NCI-H748 (cell line): ENCODE results near the gene LSM7.

Experiments
- DNase-seq: peaks from one replicate; lab custom pipeline; 2025; ENCODE audit not compliant: unreplicated experiment; lab: John Stamatoyannopoulos, UW

The LSM7 gene

GRCh38 chr19:2325281-2326046, 2.9 kb downstream of the LSM7 start:
- DNase-seq: no peak

DNA sequence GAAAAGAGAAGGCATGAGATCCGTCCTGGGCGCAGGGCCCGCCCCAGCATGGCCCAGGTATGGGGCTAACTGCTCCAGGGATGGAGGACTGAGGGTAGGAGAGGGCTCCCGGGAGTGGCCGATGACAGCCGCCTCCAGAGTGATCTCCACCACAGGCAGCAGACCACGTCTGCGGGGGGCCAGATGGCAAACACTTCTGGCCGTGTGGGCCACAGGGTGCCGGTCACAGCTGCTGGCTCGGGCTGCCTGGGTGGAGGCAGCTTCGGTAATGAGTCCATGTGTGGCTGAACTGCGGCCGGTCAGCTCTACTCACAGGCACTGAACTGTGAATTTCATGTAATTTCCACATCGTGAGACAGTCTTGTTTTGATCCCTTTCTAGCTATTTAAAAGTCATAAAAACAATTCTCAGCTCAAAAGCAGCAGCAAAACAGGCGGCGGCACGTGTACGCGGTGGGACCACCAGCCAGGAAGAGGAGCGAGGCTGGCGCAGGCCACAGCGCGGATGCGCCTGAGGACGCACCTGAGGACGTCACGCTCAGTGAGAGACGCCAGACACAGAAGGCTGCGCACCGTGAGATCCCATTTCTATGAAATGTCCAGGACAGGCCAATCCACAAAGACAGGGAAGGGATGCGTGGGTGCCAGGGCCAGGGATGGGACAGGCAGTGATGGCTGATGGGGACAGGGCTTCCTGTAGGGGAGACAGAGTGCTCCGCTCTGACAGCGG, 4.0 kb downstream of the LSM7 start:
- DNase-seq: no peak

DNA sequence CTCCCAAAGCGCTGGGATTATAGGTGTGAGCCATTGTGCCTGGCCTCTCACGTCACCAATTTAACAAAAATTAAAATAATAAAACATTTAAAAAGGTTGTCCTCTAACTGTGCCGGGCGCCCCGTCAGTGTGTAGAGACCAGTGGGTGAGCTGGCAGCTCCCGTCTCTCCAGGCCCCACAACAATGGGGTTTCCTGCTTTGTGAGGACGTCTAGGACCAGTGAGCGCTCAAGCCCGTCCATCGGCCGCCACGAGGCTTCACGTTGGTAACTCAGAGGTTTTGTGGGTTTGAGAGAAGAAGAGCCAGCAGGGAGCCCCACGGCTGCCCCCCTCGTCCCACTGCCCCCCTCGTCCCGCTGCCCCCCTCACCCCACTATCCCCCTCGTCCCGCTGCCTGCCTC, 4.7 kb downstream of the LSM7 start:
- no peak for DNase-seq

GRCh38 chr19:2321565-2322283, 6.7 kb downstream of the LSM7 start:
- no peak for DNase-seq

GRCh38 chr19:2320939-2321338, 7.4 kb downstream of the LSM7 start:
- DNase-seq: no peak

DNA sequence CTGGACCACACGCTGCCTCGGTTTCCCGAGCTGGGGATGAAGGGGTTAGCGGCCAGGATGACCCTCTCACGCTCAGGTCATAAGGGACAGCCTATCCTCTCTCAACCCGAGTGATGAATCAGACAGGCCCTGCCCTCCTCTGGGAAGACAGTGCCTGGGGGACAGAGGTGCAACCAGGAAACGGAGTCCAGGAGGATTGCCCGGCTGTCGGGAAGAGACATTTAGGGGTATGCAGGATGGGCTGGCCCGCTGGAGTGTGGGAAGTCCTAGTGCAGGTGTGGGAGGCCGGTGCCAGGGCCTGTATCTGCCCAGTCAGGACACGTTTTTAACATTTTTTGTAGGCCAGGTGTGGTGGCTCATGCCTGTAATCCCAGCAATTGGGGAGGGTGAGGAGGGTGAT, 8.3 kb downstream of the LSM7 start:
- no peak for DNase-seq

GRCh38 chr19:2319551-2319950, 8.8 kb downstream of the LSM7 start:
- no peak for DNase-seq

DNA sequence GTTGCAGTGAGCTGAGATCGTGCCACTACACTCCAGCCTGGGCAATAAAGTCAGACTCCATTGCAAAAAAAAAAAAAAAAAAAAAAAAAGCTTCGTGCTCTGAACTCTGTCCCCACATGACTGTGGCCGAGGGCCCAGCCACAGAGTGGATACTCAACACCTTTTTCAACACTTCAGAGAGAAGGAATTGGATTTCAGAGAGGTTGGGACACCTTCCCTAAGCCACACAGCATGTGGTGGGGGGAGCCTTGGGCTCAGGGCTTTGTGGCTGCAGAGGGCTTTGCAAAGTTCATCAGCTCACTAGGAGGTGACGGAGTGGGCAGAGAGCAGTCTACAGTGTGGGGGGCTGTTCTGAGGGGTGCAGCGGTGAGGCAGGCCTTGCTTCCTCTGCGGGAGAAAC, 9.5 kb downstream of the LSM7 start:
- no peak for DNase-seq

DNA sequence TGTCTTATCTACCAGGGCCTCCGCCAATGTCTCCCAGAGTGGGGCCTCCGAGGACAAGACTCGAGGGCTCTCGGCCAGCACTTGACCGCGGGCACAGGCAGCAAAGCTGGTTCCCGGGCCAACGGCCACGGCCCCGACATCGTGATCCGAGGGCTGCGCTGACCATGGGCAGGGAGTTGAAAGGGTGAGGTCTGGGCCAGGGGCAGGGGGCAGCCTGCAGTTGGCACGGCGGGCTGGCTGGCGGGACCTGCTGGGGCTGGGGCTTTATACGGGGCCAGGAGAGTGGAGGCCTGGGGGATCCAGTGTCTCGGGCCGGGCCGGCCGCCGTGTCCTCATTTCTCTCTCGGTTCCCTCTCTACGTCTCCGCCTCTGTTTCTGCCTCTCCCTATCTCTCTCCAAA, 10.6 kb downstream of the LSM7 start:
- no peak for DNase-seq

DNA sequence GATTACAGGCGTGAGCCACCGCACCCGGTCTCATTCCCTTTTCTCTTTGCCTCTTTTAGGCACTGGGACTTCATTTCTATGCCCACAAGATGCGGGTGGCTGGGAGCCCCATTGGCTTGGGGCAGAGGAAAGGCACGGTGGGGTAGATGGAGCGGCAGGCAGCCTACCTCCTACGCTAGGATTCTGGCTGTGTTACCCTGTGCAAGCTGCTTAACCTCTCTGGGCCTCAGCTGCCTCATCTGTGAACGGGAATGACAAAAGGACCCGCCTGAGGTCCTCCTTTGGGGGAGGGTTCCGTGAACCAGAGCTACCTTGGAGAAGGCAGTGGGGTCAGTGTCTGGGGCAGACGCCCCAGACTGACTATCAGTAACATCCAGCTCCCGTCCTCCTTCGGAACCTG, 11.1 kb downstream of the LSM7 start:
- no peak for DNase-seq

GRCh38 chr19:2315818-2316353, 12.5 kb downstream of the LSM7 start:
- no peak for DNase-seq

GRCh38 chr19:2315121-2315817, 13.1 kb downstream of the LSM7 start:
- DNase-seq: no peak

DNA sequence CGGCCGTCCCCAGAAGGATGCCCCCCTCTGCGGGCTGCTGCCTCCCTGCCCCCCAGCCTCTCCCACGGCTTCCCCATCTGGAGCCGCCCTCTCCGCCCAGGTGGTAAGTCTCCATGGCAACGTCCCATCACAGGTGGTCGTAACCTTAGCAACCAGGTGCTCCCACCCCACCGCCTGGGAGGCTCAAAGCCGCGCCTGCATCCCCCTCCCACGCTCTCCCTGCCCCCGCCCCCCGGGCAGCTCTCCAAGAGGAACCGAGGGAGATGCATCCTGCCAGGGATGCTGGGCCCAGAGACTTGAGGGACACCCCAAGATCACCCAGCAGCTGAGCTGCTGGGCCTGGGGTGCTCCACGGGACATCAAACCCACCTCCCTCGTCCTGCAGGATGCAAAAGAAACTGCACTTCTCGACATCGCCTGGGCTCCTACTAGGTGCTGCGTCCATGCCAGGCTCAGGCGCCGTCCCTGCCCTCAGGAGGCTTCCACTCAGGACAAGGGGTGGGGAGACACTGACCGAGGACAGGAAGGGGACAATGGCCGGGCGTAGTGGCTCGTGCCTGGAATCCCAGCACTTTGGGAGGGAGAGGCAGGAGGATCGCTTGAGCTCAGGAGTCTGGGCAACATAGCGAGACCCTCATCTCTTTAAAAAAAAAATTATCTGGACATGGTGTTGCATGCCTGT, 15.4 kb downstream of the LSM7 start:
- DNase-seq: peak; percentile 70

- DNase-seq: no peak
These were observed 17.3 kb downstream of the LSM7 start for GRCh38 chr19:2311093-2311492.

DNA sequence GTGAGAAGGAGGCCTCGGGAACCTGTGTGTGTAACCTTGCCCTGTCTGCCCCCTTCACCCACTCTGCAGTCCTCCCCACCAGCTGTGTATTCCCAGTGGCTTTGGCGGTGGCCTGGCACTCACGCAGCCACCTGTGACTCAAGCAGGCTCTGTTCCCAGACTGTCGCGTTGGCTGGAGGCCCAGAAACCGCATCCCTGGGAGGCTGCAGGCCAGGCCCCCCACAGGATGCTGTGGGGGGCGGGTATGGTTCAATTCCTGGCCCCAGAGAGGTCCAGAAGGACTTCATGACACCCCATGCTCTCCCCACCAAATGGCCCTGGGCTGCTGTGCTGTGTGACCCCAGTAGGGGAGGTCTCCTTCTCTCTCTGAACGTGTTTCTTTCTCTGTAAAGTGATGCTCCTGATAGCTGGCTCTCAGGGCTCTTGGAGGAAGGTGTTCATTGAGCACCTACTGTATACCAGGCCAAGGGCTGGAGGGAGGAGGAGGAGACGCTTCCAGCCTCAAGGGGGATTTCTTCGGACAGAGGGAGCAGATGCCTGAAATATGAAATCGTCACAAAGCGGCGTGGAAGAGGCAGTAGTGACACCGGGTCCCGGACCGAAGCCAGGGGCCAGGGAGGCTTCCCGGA, 18.5 kb downstream of the LSM7 start:
- no peak for DNase-seq

GRCh38 chr19:2308114-2308556, 20.3 kb downstream of the LSM7 start, which contains the start of gene LINGO3:
LINGO3 (minus strand) TSS chr19:2308154; CDS start chr19:2291776, 16,378 bp downstream.
- peak; percentile 58 for DNase-seq

GRCh38 chr19:2307518-2308012, 20.8 kb downstream of the LSM7 start:
- DNase-seq: no peak

DNA sequence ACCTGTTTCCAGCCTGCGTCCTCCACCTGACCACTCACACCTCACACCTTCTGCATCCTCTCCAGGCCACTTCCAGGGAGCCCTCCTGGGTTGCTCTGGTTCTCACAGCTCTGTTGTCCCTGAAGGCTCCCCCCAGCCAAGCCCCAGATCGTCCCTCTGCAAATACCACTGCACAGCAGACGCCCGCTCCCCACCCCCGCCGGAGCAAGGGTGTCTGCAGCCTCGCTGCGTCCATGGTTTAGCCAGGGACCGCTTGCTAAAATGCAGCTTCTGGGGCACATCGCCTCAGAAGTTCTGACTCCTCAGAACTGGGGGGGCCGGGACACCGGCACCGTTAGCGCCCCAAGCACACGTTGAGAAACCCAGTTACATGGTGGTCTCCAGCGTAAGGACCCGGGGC, 21.4 kb downstream of the LSM7 start:
- DNase-seq: no peak

DNA sequence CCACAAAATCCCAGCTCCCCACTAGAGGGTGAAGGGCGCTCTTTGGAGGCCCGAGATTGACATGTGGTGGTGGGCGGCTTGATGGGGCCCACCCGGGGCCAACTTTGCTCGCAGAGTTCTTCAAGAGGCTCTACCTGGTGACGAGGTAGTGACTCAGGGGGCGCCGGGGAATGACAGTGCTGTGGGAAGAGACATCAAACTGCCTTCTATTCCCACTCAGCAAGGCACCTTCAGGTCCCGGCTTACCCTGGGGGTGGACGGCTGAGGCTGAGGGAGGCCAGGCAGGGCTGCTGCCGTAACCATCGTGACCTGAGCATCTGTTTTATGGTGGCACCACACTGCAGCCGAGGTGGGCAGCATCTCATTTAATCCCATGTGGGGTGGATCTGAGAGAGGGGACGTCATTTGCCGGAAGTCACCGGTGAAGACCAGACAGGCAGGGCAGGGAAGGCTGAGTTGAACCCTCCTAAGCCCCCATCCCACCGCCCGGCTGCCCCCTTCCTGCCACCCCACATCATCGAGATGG, 22.0 kb downstream of the LSM7 start:
- no peak for DNase-seq
